HG02938 (cell line): ENCODE results near the gene RASL12.
A peak's percentile ranks its signal among the peaks of the same experiment; 100 is the strongest.
"Not testable (repeated sequence)": the region's sequence is repeated elsewhere in the genome, so short reads cannot be mapped to it uniquely, and the experiment has no call there.

ENCODE experiments used
- ATAC-seq: cut with Tn5 transposase; IDR thresholded peaks from one replicate; pipeline ENCODE4 v1.9.1; 2021; ENCODE audit warnings: mild to moderate bottlenecking, moderate library complexity; ENCODE audit not compliant: unreplicated experiment

The RASL12 gene

GRCh38 chr15:65057549-65057940 lies 10.2 kb downstream of the RASL12 start:
- no peak for ATAC-seq

GRCh38 chr15:65056868-65057548 lies 10.8 kb downstream of the RASL12 start:
- no peak for ATAC-seq

GRCh38 chr15:65056106-65056505 lies 11.7 kb downstream of the RASL12 start:
- no peak for ATAC-seq

GRCh38 chr15:65055201-65055870 lies 12.5 kb downstream of the RASL12 start:
- no peak for ATAC-seq

GRCh38 chr15:65054333-65055200 lies 13.2 kb downstream of the RASL12 start:
- no peak for ATAC-seq

- ATAC-seq: no peak
Measured at GRCh38 chr15:65052956-65053355, 14.8 kb downstream of the RASL12 start.

GRCh38 chr15:65051266-65051665 lies 16.5 kb downstream of the RASL12 start:
- ATAC-seq: no peak

GRCh38 chr15:65050270-65050669 lies 17.5 kb downstream of the RASL12 start:
- no peak for ATAC-seq

GRCh38 chr15:65049418-65049840 lies 18.4 kb downstream of the RASL12 start:
- ATAC-seq: peak; percentile 89

GRCh38 chr15:65048241-65048640 lies 19.6 kb downstream of the RASL12 start:
- no peak for ATAC-seq

GRCh38 chr15:65044724-65045481 lies 22.9 kb downstream of the RASL12 start, which contains the start of gene SLC51B:
Gene SLC51B (plus strand): TSS chr15:65045387. CDS start chr15:65050005, 4,618 bp downstream.
- no peak for ATAC-seq

- ATAC-seq: not testable (repeated sequence)
Measured at GRCh38 chr15:65044218-65044617, 23.6 kb downstream of the RASL12 start.

GRCh38 chr15:65042776-65043327 lies 24.9 kb downstream of the RASL12 start:
- ATAC-seq: no peak

GRCh38 chr15:65041787-65042186 lies 26.0 kb downstream of the RASL12 start:
- ATAC-seq: no peak

GRCh38 chr15:65040461-65040860 lies 27.3 kb downstream of the RASL12 start:
- ATAC-seq: no peak

GRCh38 chr15:65038836-65039235 lies 29.0 kb downstream of the RASL12 start:
- ATAC-seq: no peak

GRCh38 chr15:65038428-65038827 lies 29.4 kb downstream of the RASL12 start:
- no peak for ATAC-seq

- ATAC-seq: no peak
Measured at GRCh38 chr15:65037309-65037708, 30.5 kb downstream of the RASL12 start.

- no peak for ATAC-seq
Measured at GRCh38 chr15:65034719-65035118, 33.1 kb downstream of the RASL12 start.

GRCh38 chr15:65033659-65034269 lies 34.0 kb downstream of the RASL12 start:
- no peak for ATAC-seq
